ENCODE measurements around the gene SLC6A18.
"Not testable (repeated sequence)": the region's sequence is repeated elsewhere in the genome, so short reads cannot be mapped to it uniquely, and the experiment has no call there.

SLC6A18 gene

GRCh38 chr5:1274471-1274870, 49.3 kb downstream of the SLC6A18 start:
- H3K9me3 ChIP-seq (ENCODE audit: control insufficient read depth, insufficient read depth, low read depth, low read length) = no peaks in the 10 kb centered on the region
- ChIA-PET POLR2A (no interaction called here), CTCF (interaction anchor here (0.7 kb wide), 1 partner anchor 207 kb away, joined by 3 read pairs; no protein-coding TSS in a partner anchor)

GRCh38 chr5:1275397-1276391, 50.5 kb downstream of the SLC6A18 start:
- H3K36me3 ChIP-seq (ENCODE audit: control insufficient read depth in 2 of 2, insufficient read depth in 1 of 2, low read length in 2 of 2); H3K4me3 ChIP-seq (ENCODE audit: low read depth, low read length); H3K27ac ChIP-seq (ENCODE audit: extremely low read depth, low read depth, low read length); POLR2A ChIA-PET; H3K9me3 ChIP-seq (ENCODE audit: control insufficient read depth, insufficient read depth, low read depth, low read length); H3K4me1 ChIP-seq (ENCODE audit: control insufficient read depth, insufficient read depth, low read length): not testable (repeated sequence)
- CTCF ChIA-PET = interaction anchor here (0.7 kb wide), 1 partner anchor 206 kb away, joined by 3 read pairs; no protein-coding TSS in a partner anchor
- TF ChIP-seq ZFHX2 (tag by site-specific recombination; conservative IDR thresholded peaks at IDR 0.05) = peak; percentile 32

More at GRCh38 chr5:1274471-1274870, 49.3 kb downstream of the SLC6A18 start:
- H3K27ac ChIP-seq (ENCODE audit: extremely low read depth, low read depth, low read length) = no peak overlapping the region
- TF ChIP-seq ZNF530 (tag by site-specific recombination; IDR thresholded peaks at IDR 0.05; ENCODE audit: low read depth) = no peak
- no peak for TF ChIP-seq PBX3 (CRISPR knock-in tag; IDR thresholded peaks at IDR 0.05)
- peak; percentile 72 for TF ChIP-seq KLF1 (tag by site-specific recombination; IDR thresholded peaks at IDR 0.05)
- H3K4me3 ChIP-seq (ENCODE audit: low read depth, low read length) = no peak overlapping the region
- peaks cover 0 to 6% of the 10 kb centered on the region in 2 experiments; a peak in 1 of 3 replicates for H3K36me3 ChIP-seq (ENCODE audit: control insufficient read depth in 2 of 2, insufficient read depth in 1 of 2, low read length in 2 of 2)
- H3K4me1 ChIP-seq (ENCODE audit: control insufficient read depth, insufficient read depth, low read length) = no peaks in the 10 kb centered on the region

- Histone ChIP-seq H3K4me3 (ENCODE audit: low read depth, low read length) (no peak overlapping the region), H3K9me3 (ENCODE audit: control insufficient read depth, insufficient read depth, low read depth, low read length) (no peaks in the 10 kb centered on the region), H3K4me1 (ENCODE audit: control insufficient read depth, insufficient read depth, low read length) (no peaks in the 10 kb centered on the region), H3K36me3 (ENCODE audit: control insufficient read depth in 2 of 2, insufficient read depth in 1 of 2, low read length in 2 of 2) (peaks cover 0 to 6% of the 10 kb centered on the region in 2 experiments; a peak in 1 of 3 replicates), H3K27ac (ENCODE audit: extremely low read depth, low read depth, low read length) (no peak overlapping the region)
- ChIA-PET CTCF (interaction anchor here (0.7 kb wide), 1 partner anchor 203 kb away, joined by 5 read pairs; no protein-coding TSS in a partner anchor), POLR2A (no interaction called here)
- TF ChIP-seq ZNF146 (tag by site-specific recombination; IDR thresholded peaks at IDR 0.05) (no peak), ZNF645 (tag by site-specific recombination; IDR thresholded peaks at IDR 0.05) (no peak), ZNF148 (tag by site-specific recombination; IDR thresholded peaks at IDR 0.05; ENCODE audit: borderline replicate concordance) (no peak), ZNF121 (tag by site-specific recombination; IDR thresholded peaks at IDR 0.05) (no peak), ZNF2 (tag by site-specific recombination; IDR thresholded peaks at IDR 0.05) (no peak), HOXC10 (CRISPR knock-in tag; IDR thresholded peaks at IDR 0.05) (no peak), PRDM1 (tag by site-specific recombination; IDR thresholded peaks at IDR 0.05) (no peak), ZSCAN4 (tag by site-specific recombination; IDR thresholded peaks at IDR 0.05) (no peak), ZNF501 (tag by site-specific recombination; IDR thresholded peaks at IDR 0.05) (no peak)
These were observed 51.7 kb downstream of the SLC6A18 start for GRCh38 chr5:1276930-1277329.
